Retinal pigment epithelial cell (primary cell): ENCODE results near the gene MEGF10.
A peak's percentile ranks its signal among the peaks of the same experiment; 100 is the strongest.

Experiments
- DNase-seq: peaks from one replicate; pipeline ENCODE4 v3.0.0-alpha.2; 2010; ENCODE audit warnings: low read depth
- H3K4me3 ChIP-seq: 2 replicates; pipeline ENCODE4 v1.5.1; 2011; ENCODE audit warnings: mild to moderate bottlenecking, low read length, control low read depth, moderate library complexity
- TF ChIP-seq, protein P1 (sequence below): conservative IDR thresholded peaks from 2 replicates; pipeline ENCODE4 v1.5.1; 2011; ENCODE audit warnings: low read depth, low read length, control low read depth, inconsistent platforms

The MEGF10 gene

DNA sequence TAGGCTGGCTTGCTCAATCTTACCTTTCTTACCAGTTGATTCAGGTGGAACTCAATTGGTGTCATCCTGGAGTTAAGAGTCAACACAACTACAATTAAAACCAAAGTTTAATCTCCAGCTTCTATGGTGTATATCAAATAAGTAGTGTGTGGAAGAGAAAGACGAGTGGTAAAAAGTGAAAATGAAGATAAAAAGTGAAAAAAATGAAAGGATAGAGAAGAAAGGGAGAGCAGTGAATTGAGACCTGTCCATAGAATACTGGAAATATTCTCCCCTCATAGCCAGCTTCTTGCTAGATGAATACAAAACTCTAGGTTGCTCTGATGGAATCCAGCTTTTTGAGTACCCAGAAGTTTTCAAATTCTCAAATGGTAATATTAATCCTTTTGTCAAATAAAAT, 76.4 kb downstream of the MEGF10 start:
- TF ChIP-seq, protein P1, sequence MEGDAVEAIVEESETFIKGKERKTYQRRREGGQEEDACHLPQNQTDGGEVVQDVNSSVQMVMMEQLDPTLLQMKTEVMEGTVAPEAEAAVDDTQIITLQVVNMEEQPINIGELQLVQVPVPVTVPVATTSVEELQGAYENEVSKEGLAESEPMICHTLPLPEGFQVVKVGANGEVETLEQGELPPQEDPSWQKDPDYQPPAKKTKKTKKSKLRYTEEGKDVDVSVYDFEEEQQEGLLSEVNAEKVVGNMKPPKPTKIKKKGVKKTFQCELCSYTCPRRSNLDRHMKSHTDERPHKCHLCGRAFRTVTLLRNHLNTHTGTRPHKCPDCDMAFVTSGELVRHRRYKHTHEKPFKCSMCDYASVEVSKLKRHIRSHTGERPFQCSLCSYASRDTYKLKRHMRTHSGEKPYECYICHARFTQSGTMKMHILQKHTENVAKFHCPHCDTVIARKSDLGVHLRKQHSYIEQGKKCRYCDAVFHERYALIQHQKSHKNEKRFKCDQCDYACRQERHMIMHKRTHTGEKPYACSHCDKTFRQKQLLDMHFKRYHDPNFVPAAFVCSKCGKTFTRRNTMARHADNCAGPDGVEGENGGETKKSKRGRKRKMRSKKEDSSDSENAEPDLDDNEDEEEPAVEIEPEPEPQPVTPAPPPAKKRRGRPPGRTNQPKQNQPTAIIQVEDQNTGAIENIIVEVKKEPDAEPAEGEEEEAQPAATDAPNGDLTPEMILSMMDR: no peak

DNA sequence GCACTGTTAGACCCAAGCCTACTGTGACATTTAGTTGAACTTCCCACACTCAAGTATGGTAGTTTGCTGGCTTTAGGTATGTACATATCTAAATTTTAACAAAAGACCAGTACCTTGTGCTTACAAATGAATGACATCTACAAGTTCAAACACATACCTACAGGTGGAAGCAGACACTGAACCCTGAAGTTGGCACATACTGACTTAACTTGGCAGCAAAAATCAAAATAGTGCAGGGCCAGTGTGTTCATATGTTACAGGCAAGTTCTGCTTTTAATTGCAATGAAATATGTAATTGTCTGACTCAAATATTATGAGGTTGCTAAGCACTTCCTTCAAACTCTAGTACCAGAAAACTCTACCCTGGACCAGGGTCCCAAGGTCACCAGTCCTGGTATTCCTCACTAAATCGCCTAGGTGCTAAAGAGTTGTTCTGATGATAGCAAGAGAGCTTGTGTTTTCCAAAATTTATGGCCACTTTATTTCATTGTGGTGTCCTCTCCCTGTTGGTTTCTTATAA, 77.4 kb downstream of the MEGF10 start:
- H3K4me3 ChIP-seq: no peak overlapping the region
- DNase-seq: no peak
- TF ChIP-seq, protein P1: no peak

More for the DNA sequence above, 76.4 kb downstream of the MEGF10 start:
- DNase-seq: no peak
- no peak overlapping the region for H3K4me3 ChIP-seq

DNA sequence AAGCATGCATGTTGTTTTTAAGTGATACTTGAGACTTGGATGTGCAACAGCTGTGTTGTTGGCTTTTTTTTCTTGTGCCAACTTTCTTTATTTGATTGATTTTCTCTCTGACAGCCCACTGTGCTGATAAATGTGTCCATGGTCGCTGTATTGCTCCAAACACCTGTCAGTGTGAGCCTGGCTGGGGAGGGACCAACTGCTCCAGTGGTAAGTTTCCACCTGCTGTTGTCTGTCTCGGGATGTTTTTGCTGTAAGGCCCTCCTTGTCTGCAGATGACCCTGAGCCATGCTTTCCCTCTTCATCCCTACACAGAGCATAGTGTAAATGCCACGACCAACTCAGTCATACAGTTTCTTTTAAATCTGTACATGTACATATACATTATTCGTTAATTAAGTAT, 79.2 kb downstream of the MEGF10 start:
- no peak for DNase-seq
- H3K4me3 ChIP-seq: no peak overlapping the region
- TF ChIP-seq, protein P1: no peak

DNA sequence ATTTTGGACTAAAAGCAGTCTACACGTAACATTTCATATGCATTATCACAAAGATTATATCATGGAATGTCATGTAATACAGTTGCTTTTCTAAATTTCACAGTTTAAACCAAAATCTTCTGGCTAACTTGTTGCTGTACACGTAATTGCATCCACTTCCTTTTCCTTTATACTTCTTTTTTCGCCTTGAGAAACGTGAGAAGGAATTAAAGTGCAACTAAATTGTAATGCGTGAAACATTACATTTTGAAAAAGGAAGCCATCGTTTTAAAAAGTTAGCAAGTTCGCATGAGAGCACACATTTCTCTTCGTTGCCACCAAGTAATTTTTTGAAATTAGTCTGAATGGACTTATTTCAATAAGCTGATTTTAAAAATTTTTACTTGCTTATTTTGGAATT, 80.0 kb downstream of the MEGF10 start:
- H3K4me3 ChIP-seq: no peak overlapping the region
- no peak for DNase-seq
- TF ChIP-seq, protein P1: no peak

DNA sequence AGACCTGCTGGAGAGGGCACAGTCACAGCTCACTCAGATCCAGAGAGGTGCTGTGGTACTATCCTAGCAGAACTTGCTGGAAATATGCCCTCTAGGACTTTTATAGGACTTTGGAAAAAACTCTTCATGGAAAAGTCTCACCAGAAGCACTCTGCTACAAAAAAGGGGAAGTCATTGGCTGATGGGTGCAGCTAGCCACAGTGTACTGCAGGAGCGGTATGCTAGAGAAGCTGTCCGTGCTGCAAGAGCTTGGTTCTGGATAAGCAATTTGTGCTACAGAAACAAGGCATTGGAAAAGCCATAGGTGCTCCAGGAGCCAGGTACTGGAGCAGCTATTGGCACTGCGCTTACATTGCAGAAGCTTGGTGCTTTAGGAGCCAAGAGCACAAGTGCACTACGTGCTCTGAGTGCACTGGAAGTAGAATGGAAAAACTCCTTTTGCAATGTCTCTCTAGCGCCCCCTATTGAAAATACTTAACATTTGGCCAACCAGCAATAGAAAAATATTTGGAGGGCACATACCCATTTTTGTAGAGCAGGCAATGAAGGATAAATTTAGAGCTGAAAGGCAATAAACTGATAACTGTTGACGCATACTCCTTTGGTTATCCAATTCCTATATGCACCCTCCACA, 83.4 kb downstream of the MEGF10 start:
- TF ChIP-seq, protein P1: peak; percentile 19
- DNase-seq: no peak
- H3K4me3 ChIP-seq: no peak overlapping the region

DNA sequence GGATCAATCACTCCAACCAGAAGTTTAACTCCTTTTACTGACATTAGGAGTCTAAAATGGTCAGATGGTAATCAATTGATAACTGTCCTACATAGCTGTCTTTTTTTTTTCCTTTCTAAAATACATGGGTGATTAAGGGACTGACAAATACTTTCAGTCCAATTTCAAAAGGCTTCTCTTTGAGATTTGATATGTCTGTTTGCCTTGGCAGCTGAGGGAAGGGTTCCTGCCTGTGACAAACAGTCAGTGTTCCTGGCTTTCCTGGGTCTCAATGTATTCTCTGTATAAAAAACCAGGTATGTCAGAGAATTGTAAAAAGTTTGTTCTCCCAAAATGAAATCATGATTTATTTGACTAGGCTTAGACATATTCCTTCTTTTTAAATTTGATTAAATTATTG, 84.5 kb downstream of the MEGF10 start:
- no peak overlapping the region for H3K4me3 ChIP-seq
- DNase-seq: no peak
- TF ChIP-seq, protein P1: no peak

DNA sequence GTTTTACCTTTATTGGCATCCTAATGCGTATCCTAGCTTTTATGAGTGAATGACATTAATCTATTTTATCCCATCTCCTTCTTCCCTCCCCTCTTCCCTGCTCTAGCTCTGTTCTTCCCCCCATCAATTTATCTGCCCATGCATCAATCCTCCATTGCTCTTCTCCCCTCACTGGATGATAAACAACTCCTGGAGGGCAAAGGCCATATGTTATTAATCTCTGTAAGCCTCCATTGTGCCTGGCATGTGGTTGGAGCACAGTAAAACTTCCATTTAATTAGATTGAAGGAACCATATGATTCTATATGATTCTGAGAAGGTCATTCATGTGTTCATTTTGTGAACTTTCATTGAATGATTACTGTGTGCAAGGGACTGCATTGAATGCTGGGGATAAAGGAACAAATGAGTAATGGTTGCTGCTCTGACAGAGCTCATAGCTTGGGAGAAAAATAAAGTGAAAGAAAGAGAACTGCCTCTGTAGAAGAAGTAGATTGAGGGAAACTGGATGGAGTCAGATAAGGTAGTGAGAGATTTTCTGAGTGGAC, 85.0 kb downstream of the MEGF10 start:
- TF ChIP-seq, protein P1: no peak
- H3K4me3 ChIP-seq: no peak overlapping the region
- DNase-seq: no peak
